Transverse colon (tissue), 4 donors: ENCODE results near the gene GADL1. TPM values are rescaled to one million over a fixed set of nuclear protein-coding genes. Genes with fewer than 3 reads are reported as not detected.
A peak's percentile ranks its signal among the peaks of the same experiment; 100 is the strongest.

Source experiments
- DNase-seq: peaks from one replicate; pipeline ENCODE4 v3.0.0-alpha.2; 2019
- H3K27ac ChIP-seq, 4 donors: fragments of 200-600 bp; sonication (generic); 2 replicates each; pipeline ENCODE4 v1.5.1; 2016 to 2018; ENCODE audit warnings: inconsistent platforms in 4 of 4
- H3K27me3 ChIP-seq: fragments of 200-600 bp; sonication (generic); 2 replicates; pipeline ENCODE4 v1.5.1; 2017; ENCODE audit warnings: inconsistent platforms
- H3K36me3 ChIP-seq, 4 donors: fragments of 200-600 bp; sonication (generic); 2 replicates each; pipeline ENCODE4 v1.5.1; 2017 to 2019; ENCODE audit warnings: inconsistent platforms in 4 of 4
- H3K4me1 ChIP-seq, 4 donors: fragments of 200-600 bp; sonication (generic); 2 replicates each; pipeline ENCODE4 v1.5.1; 2017 to 2020; ENCODE audit warnings: inconsistent platforms in 4 of 4
- H3K4me3 ChIP-seq, 4 donors: fragments of 200-600 bp; sonication (generic); 1 replicate in 1 of 4; 2 replicates in 3 of 4; pipeline versions ENCODE4 v1.5.1 to v1.6.1; 2017 to 2019; ENCODE audit warnings: inconsistent platforms in 4 of 4
- H3K9me3 ChIP-seq, 2 donors: fragments of 200-600 bp; sonication (generic); 2 replicates each; pipeline ENCODE4 v1.5.1; 2017 to 2019; ENCODE audit warnings: inconsistent platforms in 2 of 2
- CTCF ChIP-seq, 5 experiments: fragments of 200-600 bp in 3 of 5; fragments of 450-650 bp in 2 of 5; sonication (generic) in 3 of 5; IDR thresholded peaks; 1 replicate in 2 of 5; 2 replicates in 3 of 5; pipeline ENCODE4 v1.5.1; 2016 to 2017; ENCODE audit warnings: antibody characterized with exemption in 5 of 5, inconsistent platforms in 3 of 5, mild to moderate bottlenecking in 2 of 5, moderate library complexity in 1 of 5
- EP300 ChIP-seq: sonication (generic); formaldehyde crosslinking; IDR thresholded peaks from one replicate; pipeline ENCODE4 v1.6.1; 2017; ENCODE audit warnings: antibody characterized with exemption, low read depth
- POLR2A ChIP-seq: fragments of 450-650 bp; IDR thresholded peaks from one replicate; pipeline ENCODE4 v1.6.1; 2016; ENCODE audit warnings: antibody characterized with exemption, mild to moderate bottlenecking, moderate library complexity
- POLR2AphosphoS5 ChIP-seq, 3 donors: sonication (generic); formaldehyde crosslinking; IDR thresholded peaks; one replicate each; pipeline ENCODE4 v1.6.1; 2016; ENCODE audit warnings: antibody characterized with exemption in 3 of 3
- WGBS, 2 donors: methylation state at CpG; one replicate each; pipeline ENCODE4 v1.1.5; 2018; ENCODE audit warnings: low coverage in 1 of 2; 5-methylcytosine and 5-hydroxymethylcytosine counted together
- in situ Hi-C, 4 donors: fragments of 200-750 bp; cut with MboI; loops; one replicate each; pipeline versions ENCODE4 v1.15.0 to v1.15.1; 2017; ENCODE audit warnings: low sequenced_read_pairs in 3 of 4, low pct_ligation_motif_present in 1 of 4, low pct_unique_long_range_greater_than_20kb in 1 of 4
- intact Hi-C: fragments of 100-400 bp; cut with DNase I; formaldehyde crosslinking; loops from one replicate; pipeline ENCODE4 v1.15.1; 2023; ENCODE audit warnings: low total_unique reads
- total RNA-seq, 4 donors: library from RNA; depleted of rRNA; stranded (reverse); fragments of >200 nt; gene quantifications; one replicate each; pipeline ENCODE4 v1.1.0, GENCODE V29; 2016

GADL1 gene
- total RNA-seq, 4 donors from 2014 or later, result not detected

- no peak for DNase-seq
- in situ Hi-C loops, result loop anchor here in 1 of 4 donors (25.0 kb wide), 1 partner anchor 1011 kb away; no protein-coding TSS in a partner anchor
- no peak overlapping the region for H3K27ac ChIP-seq
- intact Hi-C loops, result no loop called here
- no peak overlapping the region for H3K4me3 ChIP-seq
- no peaks in the 10 kb centered on the region for H3K36me3 ChIP-seq
- no peaks in the 10 kb centered on the region for H3K9me3 ChIP-seq
- H3K4me1 ChIP-seq, result peaks cover 3 to 29% (median 11%) of the 10 kb centered on the region in 4 donors
- TF ChIP-seq CTCF (IDR thresholded peaks at IDR 0.05) (no peak), POLR2A (no peak), EP300 (no peak), POLR2AphosphoS5 (IDR thresholded peaks at IDR 0.05) (no peak)
- WGBS, 2 donors, result 78 to 89% methylated on average over 4 to 7 of the region's 7 CpGs
- no peaks in the 10 kb centered on the region for H3K27me3 ChIP-seq
Measured at GRCh38 chr3:30750967-30751366, 143.5 kb downstream of the GADL1 start.

GRCh38 chr3:30749230-30749629, 145.2 kb downstream of the GADL1 start:
- no peak for DNase-seq
- Histone ChIP-seq H3K27me3 (no peaks in the 10 kb centered on the region), H3K27ac (no peak overlapping the region), H3K4me1 (peaks cover 0 to 15% (median 6%) of the 10 kb centered on the region in 4 donors), H3K9me3 (no peaks in the 10 kb centered on the region), H3K4me3 (no peak overlapping the region), H3K36me3 (no peaks in the 10 kb centered on the region)
- in situ Hi-C loops, result loop anchor here in 1 of 4 donors (25.0 kb wide), 1 partner anchor 712 kb away; no protein-coding TSS in a partner anchor
- intact Hi-C loops, result no loop called here
- TF ChIP-seq POLR2AphosphoS5 (IDR thresholded peaks at IDR 0.05) (no peak), POLR2A (no peak), EP300 (no peak), CTCF (IDR thresholded peaks at IDR 0.05) (no peak)

- no peak overlapping the region for H3K27ac ChIP-seq
- no peaks in the 10 kb centered on the region for H3K27me3 ChIP-seq
- in situ Hi-C loops, result loop anchor here in 1 of 4 donors (25.0 kb wide), 1 partner anchor 711 kb away; no protein-coding TSS in a partner anchor
- intact Hi-C loops, result no loop called here
- H3K4me1 ChIP-seq, result peaks cover 0 to 11% (median 5%) of the 10 kb centered on the region in 4 donors
- peak; percentile 30 to 41 (median 36) for TF ChIP-seq CTCF (IDR thresholded peaks at IDR 0.05)
- TF ChIP-seq EP300, result no peak
- no peak for TF ChIP-seq POLR2A
- no peaks in the 10 kb centered on the region for H3K36me3 ChIP-seq
- no peak overlapping the region for H3K4me3 ChIP-seq
- no peaks in the 10 kb centered on the region for H3K9me3 ChIP-seq
- WGBS, 2 donors, result 50 to 52% methylated on average over 4 of the region's 4 CpGs
- DNase-seq, result no peak
Measured at GRCh38 chr3:30747771-30748281, 146.6 kb downstream of the GADL1 start.

- Histone ChIP-seq H3K36me3 (no peaks in the 10 kb centered on the region), H3K27ac (no peak overlapping the region), H3K27me3 (no peaks in the 10 kb centered on the region), H3K4me3 (no peak overlapping the region), H3K9me3 (no peaks in the 10 kb centered on the region), H3K4me1 (peaks cover 0 to 8% (median 3%) of the 10 kb centered on the region in 4 donors)
- in situ Hi-C loops, result loop anchor here in 1 of 4 donors (25.0 kb wide), 1 partner anchor 706 kb away; no protein-coding TSS in a partner anchor
- DNase-seq, result no peak
- intact Hi-C loops, result no loop called here
- TF ChIP-seq POLR2AphosphoS5 (IDR thresholded peaks at IDR 0.05) (no peak), EP300 (no peak), CTCF (IDR thresholded peaks at IDR 0.05) (no peak), POLR2A (no peak)
Measured at GRCh38 chr3:30743641-30744317, 150.7 kb downstream of the GADL1 start.
